HG02970 (cell line): ENCODE measurements around the gene GNAT2.

Experiments used
- ATAC-seq: cut with Tn5 transposase; IDR thresholded peaks from one replicate; pipeline ENCODE4 v1.9.1; 2021; ENCODE audit warnings: mild to moderate bottlenecking, moderate library complexity, moderate number of reproducible peaks; ENCODE audit not compliant: unreplicated experiment, low FRiP score

The GNAT2 gene

GRCh38 chr1:109629372-109630030 lies 10.1 kb upstream of the GNAT2 start:
- no peak for ATAC-seq

GRCh38 chr1:109628540-109629321 lies 9.3 kb upstream of the GNAT2 start:
- ATAC-seq, result no peak

- ATAC-seq, result no peak
Observed at GRCh38 chr1:109627692-109628399, 8.4 kb upstream of the GNAT2 start.

- ATAC-seq, result no peak
Observed at GRCh38 chr1:109626682-109627408, 7.4 kb upstream of the GNAT2 start.

- ATAC-seq, result no peak
Observed at GRCh38 chr1:109625601-109626560, 6.5 kb upstream of the GNAT2 start.

- no peak for ATAC-seq
Observed at GRCh38 chr1:109625176-109625575, 5.8 kb upstream of the GNAT2 start.

- ATAC-seq, result no peak
Observed at GRCh38 chr1:109624201-109625010, 5.0 kb upstream of the GNAT2 start.

- ATAC-seq, result no peak
Observed at GRCh38 chr1:109623601-109624161, 4.3 kb upstream of the GNAT2 start.

GRCh38 chr1:109622895-109623294 lies 3.5 kb upstream of the GNAT2 start:
- ATAC-seq, result no peak

GRCh38 chr1:109622137-109622892 lies 2.9 kb upstream of the GNAT2 start:
- ATAC-seq, result no peak

GRCh38 chr1:109621379-109622136 lies 2.1 kb upstream of the GNAT2 start:
- no peak for ATAC-seq

GRCh38 chr1:109620841-109621286 lies 1.4 kb upstream of the GNAT2 start:
- peak; percentile 52 for ATAC-seq

- no peak for ATAC-seq
Observed at GRCh38 chr1:109620401-109620791, 980 bp upstream of the GNAT2 start.

- no peak for ATAC-seq
Observed at GRCh38 chr1:109618661-109619575, 498 bp downstream of the GNAT2 start.

- ATAC-seq, result no peak
Observed at GRCh38 chr1:109617291-109617801, 2.1 kb downstream of the GNAT2 start.

GRCh38 chr1:109616391-109616790 lies 3.0 kb downstream of the GNAT2 start:
- no peak for ATAC-seq
